Astrocyte (in vitro differentiated cells and primary cell): ENCODE results near the gene SPZ1. TPM values are rescaled to one million over a fixed set of nuclear protein-coding genes. Genes with fewer than 3 reads are reported as not detected.
"Not testable (repeated sequence)": the region's sequence is repeated elsewhere in the genome, so short reads cannot be mapped to it uniquely, and the experiment has no call there.

Experiments used
- DNase-seq: peaks from one replicate; pipeline ENCODE4 v3.0.0-alpha.2; 2010; ENCODE audit warnings: low read depth
- FAIRE-seq: peaks from 2 replicates; lab custom pipeline; 2011; peaks lifted over from hg19 to GRCh38; lab: Jason Lieb, UNC
- H2AFZ ChIP-seq: 2 replicates; pipeline ENCODE4 v1.6.0; 2012; ENCODE audit warnings: low read depth, low read length, inconsistent platforms
- H3K27ac ChIP-seq: 2 replicates; pipeline ENCODE4 v1.5.1; 2011; ENCODE audit warnings: low read depth, low read length, inconsistent platforms
- H3K27me3 ChIP-seq: 2 replicates; pipeline ENCODE4 v1.6.0; 2011; ENCODE audit warnings: low read length, inconsistent platforms; ENCODE audit not compliant: insufficient read depth
- H3K36me3 ChIP-seq: 2 replicates; pipeline ENCODE4 v1.5.1; 2011; ENCODE audit warnings: low read length, inconsistent platforms; ENCODE audit not compliant: insufficient read depth
- H3K4me1 ChIP-seq: 2 replicates; pipeline ENCODE4 v1.5.1; 2011; ENCODE audit warnings: low read length, inconsistent platforms; ENCODE audit not compliant: insufficient read depth
- H3K4me2 ChIP-seq: 2 replicates; pipeline ENCODE4 v1.6.0; 2012; ENCODE audit warnings: low read length, inconsistent platforms
- H3K4me3 ChIP-seq: 2 replicates; pipeline ENCODE4 v1.5.1; 2011; ENCODE audit warnings: low read depth, mild to moderate bottlenecking, low read length, inconsistent platforms; ENCODE audit not compliant: insufficient read depth
- H3K79me2 ChIP-seq: 2 replicates; pipeline ENCODE4 v1.6.0; 2012; ENCODE audit warnings: mild to moderate bottlenecking, low read length, inconsistent platforms; ENCODE audit not compliant: insufficient read depth
- H3K9ac ChIP-seq: 2 replicates; pipeline ENCODE4 v1.6.0; 2012; ENCODE audit warnings: mild to moderate bottlenecking, low read length, inconsistent platforms
- H3K9me3 ChIP-seq: 2 replicates; pipeline ENCODE4 v1.5.1; 2012; ENCODE audit warnings: low read depth, mild to moderate bottlenecking, low read length, inconsistent platforms; ENCODE audit not compliant: insufficient read depth
- H4K20me1 ChIP-seq: 2 replicates; pipeline ENCODE4 v1.6.0; 2012; ENCODE audit warnings: low read length, inconsistent platforms; ENCODE audit not compliant: insufficient read depth
- H3K27ac Mint-ChIP-seq: one replicate; pipeline ENCODE4 v1.8.0; 2021; ENCODE audit warnings: mild to moderate bottlenecking, mixed read lengths; ENCODE audit not compliant: unreplicated experiment
- H3K27me3 Mint-ChIP-seq: one replicate; pipeline ENCODE4 v1.8.0; 2021; ENCODE audit warnings: low read depth, mixed read lengths; ENCODE audit not compliant: unreplicated experiment
- H3K36me3 Mint-ChIP-seq: one replicate; pipeline ENCODE4 v1.8.0; 2021; ENCODE audit warnings: low read depth, mixed read lengths; ENCODE audit not compliant: unreplicated experiment
- H3K4me1 Mint-ChIP-seq: one replicate; pipeline ENCODE4 v1.8.0; 2021; ENCODE audit warnings: low read depth, mixed read lengths; ENCODE audit not compliant: unreplicated experiment
- H3K4me3 Mint-ChIP-seq: one replicate; pipeline ENCODE4 v1.8.0; 2021; ENCODE audit warnings: mild to moderate bottlenecking, moderate library complexity, mixed read lengths; ENCODE audit not compliant: unreplicated experiment
- H3K9me3 Mint-ChIP-seq: one replicate; pipeline ENCODE4 v1.8.0; 2021; ENCODE audit warnings: mild to moderate bottlenecking, mixed read lengths; ENCODE audit not compliant: unreplicated experiment
- EZH2 ChIP-seq: IDR thresholded peaks from 2 replicates; pipeline ENCODE4 v1.6.1; 2012; ENCODE audit warnings: mild to moderate bottlenecking, low read length, inconsistent platforms; ENCODE audit not compliant: insufficient read depth
- total RNA-seq: library from RNA; stranded (reverse); gene quantifications from 2 replicates; pipeline ENCODE4 v1.2.1, GENCODE V29; 2021
- TF ChIP-seq, protein P1 (sequence below): IDR thresholded peaks from 2 replicates; pipeline ENCODE4 v1.5.1; 2011; ENCODE audit warnings: low read depth, mild to moderate bottlenecking, inconsistent platforms, low read length, moderate library complexity; ENCODE audit not compliant: insufficient read depth

The SPZ1 gene
- total RNA-seq, 1 donor from 2014 or later, result not detected

DNA sequence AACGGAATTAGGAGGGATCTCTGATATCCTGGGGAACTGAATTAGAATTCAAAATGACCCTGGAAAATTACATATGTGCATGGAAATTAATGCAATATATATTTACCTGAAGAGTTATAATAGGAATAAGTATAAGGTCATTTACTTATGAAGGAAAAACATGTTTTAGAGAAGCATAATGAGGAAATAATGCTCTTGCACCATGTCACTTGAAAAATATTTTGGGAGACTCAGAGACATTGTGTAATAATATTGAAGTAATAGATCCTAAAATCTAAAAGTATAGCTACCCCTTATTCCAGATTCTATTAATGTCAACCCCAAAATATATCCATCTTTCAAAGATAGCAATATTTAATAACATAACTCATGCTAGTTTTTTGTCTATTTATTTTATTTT lies 28.4 kb downstream of the SPZ1 start:
- Mint-ChIP-seq H3K27ac (no peak overlapping the region), H3K4me3 (no peak overlapping the region), H3K9me3 (no peaks in the 10 kb centered on the region), H3K36me3 (no peaks in the 10 kb centered on the region), H3K4me1 (no peaks in the 10 kb centered on the region), H3K27me3 (no peaks in the 10 kb centered on the region)
- Histone ChIP-seq H3K9ac (no peak overlapping the region), H3K27ac (no peak overlapping the region), H3K27me3 (no peaks in the 10 kb centered on the region), H3K9me3 (no peaks in the 10 kb centered on the region), H4K20me1 (no peaks in the 10 kb centered on the region), H2AFZ (no peak overlapping the region), H3K79me2 (no peaks in the 10 kb centered on the region), H3K4me2 (no peak overlapping the region), H3K4me1 (no peaks in the 10 kb centered on the region), H3K36me3 (no peaks in the 10 kb centered on the region), H3K4me3 (no peak overlapping the region)
- DNase-seq (no peak), FAIRE-seq (no peak)
- TF ChIP-seq, protein P1, sequence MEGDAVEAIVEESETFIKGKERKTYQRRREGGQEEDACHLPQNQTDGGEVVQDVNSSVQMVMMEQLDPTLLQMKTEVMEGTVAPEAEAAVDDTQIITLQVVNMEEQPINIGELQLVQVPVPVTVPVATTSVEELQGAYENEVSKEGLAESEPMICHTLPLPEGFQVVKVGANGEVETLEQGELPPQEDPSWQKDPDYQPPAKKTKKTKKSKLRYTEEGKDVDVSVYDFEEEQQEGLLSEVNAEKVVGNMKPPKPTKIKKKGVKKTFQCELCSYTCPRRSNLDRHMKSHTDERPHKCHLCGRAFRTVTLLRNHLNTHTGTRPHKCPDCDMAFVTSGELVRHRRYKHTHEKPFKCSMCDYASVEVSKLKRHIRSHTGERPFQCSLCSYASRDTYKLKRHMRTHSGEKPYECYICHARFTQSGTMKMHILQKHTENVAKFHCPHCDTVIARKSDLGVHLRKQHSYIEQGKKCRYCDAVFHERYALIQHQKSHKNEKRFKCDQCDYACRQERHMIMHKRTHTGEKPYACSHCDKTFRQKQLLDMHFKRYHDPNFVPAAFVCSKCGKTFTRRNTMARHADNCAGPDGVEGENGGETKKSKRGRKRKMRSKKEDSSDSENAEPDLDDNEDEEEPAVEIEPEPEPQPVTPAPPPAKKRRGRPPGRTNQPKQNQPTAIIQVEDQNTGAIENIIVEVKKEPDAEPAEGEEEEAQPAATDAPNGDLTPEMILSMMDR, result no peak
- no peak for TF ChIP-seq EZH2

DNA sequence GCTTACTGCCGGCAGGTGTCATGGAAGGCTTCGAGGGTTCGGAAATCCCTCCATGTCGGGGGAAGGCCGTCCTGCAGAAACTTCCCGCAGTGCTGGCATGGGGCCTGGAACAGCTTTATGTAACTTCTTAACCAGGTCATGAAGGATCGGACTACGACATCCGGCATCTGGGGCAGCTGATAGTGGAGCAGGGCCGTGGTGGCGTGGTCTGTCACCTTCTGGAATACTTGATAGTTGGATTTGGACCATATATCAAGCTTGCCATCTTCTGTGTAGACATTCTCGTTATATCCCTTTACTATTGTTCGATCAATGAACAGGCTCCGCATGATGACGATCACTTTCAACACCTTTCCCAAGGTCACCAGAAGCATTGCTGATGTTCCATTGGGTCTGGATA lies 31.2 kb downstream of the SPZ1 start:
- H3K27me3 Mint-ChIP-seq, H3K4me1 Mint-ChIP-seq, DNase-seq, H3K36me3 ChIP-seq, H3K9me3 ChIP-seq, H3K27ac ChIP-seq, H3K27ac Mint-ChIP-seq, H3K27me3 ChIP-seq, H3K9me3 Mint-ChIP-seq, H3K4me1 ChIP-seq, H3K4me2 ChIP-seq, H3K4me3 Mint-ChIP-seq, H3K79me2 ChIP-seq, H3K36me3 Mint-ChIP-seq, H2AFZ ChIP-seq, FAIRE-seq, H3K9ac ChIP-seq, H3K4me3 ChIP-seq, H4K20me1 ChIP-seq: not testable (repeated sequence)

DNA sequence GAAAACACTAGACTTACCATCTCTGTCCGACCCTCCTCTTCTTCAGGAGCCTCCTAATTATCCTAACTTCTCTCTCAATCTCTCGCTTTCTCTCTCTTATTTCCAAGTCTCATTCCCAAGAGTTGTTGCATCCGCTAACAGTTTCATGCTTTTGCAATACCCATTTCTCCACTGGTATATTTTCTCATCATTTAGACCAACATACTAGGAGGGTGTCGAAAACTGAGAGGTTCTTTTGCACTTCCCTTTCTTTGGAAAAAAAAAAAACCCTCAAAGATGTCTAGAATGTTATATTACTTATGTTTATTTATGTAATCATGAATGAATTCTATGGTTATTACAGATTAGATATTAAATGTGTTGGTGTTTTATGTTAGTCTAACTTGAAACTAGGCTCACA lies 35.9 kb downstream of the SPZ1 start:
- no peaks in the 10 kb centered on the region for H4K20me1 ChIP-seq
- Mint-ChIP-seq H3K4me3 (no peak overlapping the region), H3K27me3 (no peaks in the 10 kb centered on the region), H3K9me3 (peaks cover 5% of the 10 kb centered on the region), H3K36me3 (no peaks in the 10 kb centered on the region), H3K4me1 (no peaks in the 10 kb centered on the region), H3K27ac (no peak overlapping the region)
- H3K9ac ChIP-seq, result no peak overlapping the region
- H3K4me1 ChIP-seq, result no peaks in the 10 kb centered on the region
- H3K4me2 ChIP-seq, result no peak overlapping the region
- TF ChIP-seq EZH2, result no peak
- TF ChIP-seq, protein P1, result no peak
- no peak overlapping the region for H3K27ac ChIP-seq
- FAIRE-seq (no peak), DNase-seq (no peak)
- H3K36me3 ChIP-seq, result no peaks in the 10 kb centered on the region
- no peaks in the 10 kb centered on the region for H3K27me3 ChIP-seq
- H3K79me2 ChIP-seq, result no peaks in the 10 kb centered on the region
- H2AFZ ChIP-seq, result no peak overlapping the region
- no peaks in the 10 kb centered on the region for H3K9me3 ChIP-seq
- H3K4me3 ChIP-seq, result no peak overlapping the region
